Measurements from ENCODE around the gene ZBTB49. TPM values are rescaled to one million over a fixed set of nuclear protein-coding genes. Genes with fewer than 3 reads are reported as not detected.

The ZBTB49 gene
- total RNA-seq, 1 experiment from 2014 or later: 5.6 TPM

DNA sequence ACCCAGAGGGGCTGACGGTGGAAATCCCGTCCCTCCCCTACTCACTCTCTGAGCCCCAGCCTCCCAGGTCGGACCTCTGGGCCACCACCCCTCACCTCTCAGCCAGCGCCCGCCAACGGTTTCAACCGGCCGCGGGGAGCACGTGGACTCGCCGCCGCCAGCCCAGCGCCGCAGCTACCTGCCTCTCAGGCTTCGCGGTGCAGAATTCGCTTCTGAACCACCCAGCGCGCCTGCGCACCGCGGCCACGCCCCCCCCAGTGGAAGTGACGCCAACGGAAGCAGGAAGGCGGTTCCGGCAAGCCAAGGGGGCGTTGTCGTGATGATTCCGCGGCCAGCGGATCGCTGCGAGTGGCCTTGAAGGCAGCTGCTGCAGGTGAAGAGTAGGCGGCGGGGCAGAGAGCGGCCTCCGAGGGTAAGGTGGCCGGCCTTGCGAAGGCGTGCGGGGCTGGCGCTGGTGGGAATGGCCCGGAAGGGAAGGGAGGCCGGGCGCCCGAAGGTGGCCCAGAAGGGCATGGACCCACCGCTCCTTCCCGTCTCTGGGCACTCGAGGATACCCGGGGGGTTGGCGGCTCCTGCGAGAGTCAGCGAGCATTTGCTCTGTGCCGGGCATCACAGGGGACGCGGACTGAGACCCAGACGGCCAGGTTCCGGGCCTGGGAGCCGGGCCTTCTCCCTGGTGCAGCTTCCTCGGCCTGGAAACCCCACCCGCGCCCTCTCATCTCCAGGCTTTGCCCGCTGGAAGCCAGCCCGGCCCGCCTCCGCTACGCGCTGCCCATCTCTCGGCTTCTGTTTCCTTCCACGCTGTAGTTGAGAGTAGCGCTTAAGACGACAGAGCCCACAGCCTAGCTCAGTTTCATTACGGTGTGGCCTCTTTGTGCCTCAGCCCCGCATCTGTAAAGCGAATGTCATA is at the start of gene ZBTB49, which contains the start of gene LYAR (continued):
- TF ChIP-seq, protein P1, sequence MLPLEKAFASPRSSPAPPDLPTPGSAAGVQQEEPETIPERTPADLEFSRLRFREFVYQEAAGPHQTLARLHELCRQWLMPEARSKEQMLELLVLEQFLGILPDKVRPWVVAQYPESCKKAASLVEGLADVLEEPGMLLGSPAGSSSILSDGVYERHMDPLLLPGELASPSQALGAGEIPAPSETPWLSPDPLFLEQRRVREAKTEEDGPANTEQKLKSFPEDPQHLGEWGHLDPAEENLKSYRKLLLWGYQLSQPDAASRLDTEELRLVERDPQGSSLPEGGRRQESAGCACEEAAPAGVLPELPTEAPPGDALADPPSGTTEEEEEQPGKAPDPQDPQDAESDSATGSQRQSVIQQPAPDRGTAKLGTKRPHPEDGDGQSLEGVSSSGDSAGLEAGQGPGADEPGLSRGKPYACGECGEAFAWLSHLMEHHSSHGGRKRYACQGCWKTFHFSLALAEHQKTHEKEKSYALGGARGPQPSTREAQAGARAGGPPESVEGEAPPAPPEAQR (CRISPR knock-in tag; IDR thresholded peaks at IDR 0.05): no peak
- TF ChIP-seq ESRRA (CRISPR knock-in tag; IDR thresholded peaks at IDR 0.05; ENCODE audit: borderline replicate concordance): no peak
- TF ChIP-seq ZBTB21 (CRISPR knock-in tag; IDR thresholded peaks at IDR 0.05; ENCODE audit: borderline replicate concordance): peak; percentile 69; the same call in 1 of the 2 replicates
- TF ChIP-seq, protein P2, sequence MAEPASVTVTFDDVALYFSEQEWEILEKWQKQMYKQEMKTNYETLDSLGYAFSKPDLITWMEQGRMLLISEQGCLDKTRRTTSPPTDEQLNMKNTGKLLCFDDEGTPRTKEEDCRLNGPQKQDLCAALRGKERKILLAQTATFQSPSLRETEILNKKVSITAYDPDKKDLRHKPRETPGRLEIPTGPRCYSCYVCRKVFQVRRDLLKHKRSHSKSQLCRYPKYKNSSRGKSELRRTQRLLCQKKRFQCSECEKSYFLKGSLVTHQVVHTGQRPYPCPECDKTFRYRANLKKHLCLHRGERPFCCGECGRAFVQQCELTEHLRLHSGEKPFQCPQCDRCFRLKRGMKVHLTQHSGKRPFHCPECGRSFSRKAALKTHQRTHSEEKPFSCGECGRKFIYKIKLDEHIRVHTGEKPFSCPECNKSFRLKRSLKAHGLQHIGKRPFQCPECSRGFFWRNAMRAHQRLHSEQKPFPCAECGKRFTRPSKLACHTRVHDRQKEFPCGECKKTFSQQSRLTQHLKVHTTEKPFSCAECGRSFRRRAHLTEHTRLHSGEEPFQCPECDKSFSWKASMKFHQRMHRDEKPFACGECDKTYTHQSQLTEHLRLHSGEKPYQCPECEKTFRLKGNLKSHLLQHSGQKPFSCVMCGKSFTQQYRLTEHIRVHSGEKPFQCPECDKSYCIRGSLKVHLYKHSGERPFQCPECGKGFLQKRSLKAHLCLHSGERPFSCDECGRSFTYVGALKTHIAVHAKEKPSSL (CRISPR knock-in tag; conservative IDR thresholded peaks at IDR 0.05): no peak
- no peak for TF ChIP-seq ZNF263 (CRISPR knock-in tag; IDR thresholded peaks at IDR 0.05; ENCODE audit: low read depth)
- TF ChIP-seq, protein P3, sequence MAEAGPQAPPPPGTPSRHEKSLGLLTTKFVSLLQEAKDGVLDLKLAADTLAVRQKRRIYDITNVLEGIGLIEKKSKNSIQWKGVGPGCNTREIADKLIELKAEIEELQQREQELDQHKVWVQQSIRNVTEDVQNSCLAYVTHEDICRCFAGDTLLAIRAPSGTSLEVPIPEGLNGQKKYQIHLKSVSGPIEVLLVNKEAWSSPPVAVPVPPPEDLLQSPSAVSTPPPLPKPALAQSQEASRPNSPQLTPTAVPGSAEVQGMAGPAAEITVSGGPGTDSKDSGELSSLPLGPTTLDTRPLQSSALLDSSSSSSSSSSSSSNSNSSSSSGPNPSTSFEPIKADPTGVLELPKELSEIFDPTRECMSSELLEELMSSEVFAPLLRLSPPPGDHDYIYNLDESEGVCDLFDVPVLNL (CRISPR knock-in tag; IDR thresholded peaks at IDR 0.05; ENCODE audit: borderline replicate concordance, low read depth): 0 out of 2 replicates have a peak, but pooled peaks have one; percentile 50
- TF ChIP-seq, protein P4, sequence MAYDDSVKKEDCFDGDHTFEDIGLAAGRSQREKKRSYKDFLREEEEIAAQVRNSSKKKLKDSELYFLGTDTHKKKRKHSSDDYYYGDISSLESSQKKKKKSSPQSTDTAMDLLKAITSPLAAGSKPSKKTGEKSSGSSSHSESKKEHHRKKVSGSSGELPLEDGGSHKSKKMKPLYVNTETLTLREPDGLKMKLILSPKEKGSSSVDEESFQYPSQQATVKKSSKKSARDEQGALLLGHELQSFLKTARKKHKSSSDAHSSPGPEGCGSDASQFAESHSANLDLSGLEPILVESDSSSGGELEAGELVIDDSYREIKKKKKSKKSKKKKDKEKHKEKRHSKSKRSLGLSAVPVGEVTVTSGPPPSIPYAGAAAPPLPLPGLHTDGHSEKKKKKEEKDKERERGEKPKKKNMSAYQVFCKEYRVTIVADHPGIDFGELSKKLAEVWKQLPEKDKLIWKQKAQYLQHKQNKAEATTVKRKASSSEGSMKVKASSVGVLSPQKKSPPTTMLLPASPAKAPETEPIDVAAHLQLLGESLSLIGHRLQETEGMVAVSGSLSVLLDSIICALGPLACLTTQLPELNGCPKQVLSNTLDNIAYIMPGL (CRISPR knock-in tag; IDR thresholded peaks at IDR 0.05): peak; percentile 55; the same call in 1 of the 2 replicates
- peak; percentile 97 for TF ChIP-seq FOXK1 (CRISPR knock-in tag; IDR thresholded peaks at IDR 0.05)
- TF ChIP-seq CBFB (CRISPR knock-in tag; IDR thresholded peaks at IDR 0.05; ENCODE audit: low read depth): 0 out of 2 replicates have a peak, but pooled peaks have one; percentile 55
- peak; percentile 91 for TF ChIP-seq CREM (CRISPR knock-in tag; IDR thresholded peaks at IDR 0.05)
- TF ChIP-seq, protein P5, sequence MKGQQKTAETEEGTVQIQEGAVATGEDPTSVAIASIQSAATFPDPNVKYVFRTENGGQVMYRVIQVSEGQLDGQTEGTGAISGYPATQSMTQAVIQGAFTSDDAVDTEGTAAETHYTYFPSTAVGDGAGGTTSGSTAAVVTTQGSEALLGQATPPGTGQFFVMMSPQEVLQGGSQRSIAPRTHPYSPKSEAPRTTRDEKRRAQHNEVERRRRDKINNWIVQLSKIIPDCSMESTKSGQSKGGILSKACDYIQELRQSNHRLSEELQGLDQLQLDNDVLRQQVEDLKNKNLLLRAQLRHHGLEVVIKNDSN (CRISPR knock-in tag; IDR thresholded peaks at IDR 0.05): peak; percentile 74; the same call in 1 of the 2 replicates

DNA sequence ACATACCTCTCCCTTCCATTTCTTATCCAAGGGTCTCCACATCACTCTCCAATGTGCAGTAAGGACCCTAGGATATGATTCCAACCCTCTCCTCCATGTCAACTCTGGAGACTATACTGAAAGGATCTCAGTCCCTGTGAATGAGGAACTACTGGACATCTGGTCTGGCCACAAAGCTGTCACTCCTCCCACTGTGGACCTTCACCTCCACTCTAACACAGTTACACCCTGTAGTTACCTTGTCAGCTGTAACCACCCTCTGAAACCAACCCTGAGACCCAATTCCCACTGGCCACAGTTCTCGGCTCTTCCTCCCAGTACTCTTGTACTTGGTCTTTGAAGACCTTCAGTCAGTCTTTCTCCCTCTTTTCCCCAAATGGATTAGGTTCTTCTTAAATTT is 44.9 kb upstream of the ZBTB49 start:
- no peaks in the 10 kb centered on the region for H3K9me3 Mint-ChIP-seq
- peaks cover 14% of the 10 kb centered on the region for H3K4me1 Mint-ChIP-seq
- POLR2A ChIA-PET: no interaction called here
- DNase-seq (ENCODE audit: low spot score): no peak
- H3K27ac Mint-ChIP-seq: no peak overlapping the region
- no peaks in the 10 kb centered on the region for H3K27me3 Mint-ChIP-seq (ENCODE audit: low read depth)
- peaks cover 43% of the 10 kb centered on the region for H3K36me3 Mint-ChIP-seq
- no peak for ATAC-seq
- CTCF ChIA-PET: no interaction called here
- H3K4me3 Mint-ChIP-seq: no peak overlapping the region
- no peak for TF ChIP-seq JAZF1 (CRISPR knock-in tag; IDR thresholded peaks at IDR 0.05)
- no peak for TF ChIP-seq TEAD1 (CRISPR knock-in tag; IDR thresholded peaks at IDR 0.05)
- no peak for TF ChIP-seq HMGA2 (CRISPR knock-in tag; IDR thresholded peaks at IDR 0.05)
- no peak for TF ChIP-seq OVOL2 (CRISPR knock-in tag; IDR thresholded peaks at IDR 0.05; ENCODE audit: borderline replicate concordance)
- TF ChIP-seq ZNF671 (CRISPR knock-in tag; IDR thresholded peaks at IDR 0.05): no peak
- no peak for TF ChIP-seq CBFB (CRISPR knock-in tag; IDR thresholded peaks at IDR 0.05; ENCODE audit: low read depth)
- TF ChIP-seq, protein P6, sequence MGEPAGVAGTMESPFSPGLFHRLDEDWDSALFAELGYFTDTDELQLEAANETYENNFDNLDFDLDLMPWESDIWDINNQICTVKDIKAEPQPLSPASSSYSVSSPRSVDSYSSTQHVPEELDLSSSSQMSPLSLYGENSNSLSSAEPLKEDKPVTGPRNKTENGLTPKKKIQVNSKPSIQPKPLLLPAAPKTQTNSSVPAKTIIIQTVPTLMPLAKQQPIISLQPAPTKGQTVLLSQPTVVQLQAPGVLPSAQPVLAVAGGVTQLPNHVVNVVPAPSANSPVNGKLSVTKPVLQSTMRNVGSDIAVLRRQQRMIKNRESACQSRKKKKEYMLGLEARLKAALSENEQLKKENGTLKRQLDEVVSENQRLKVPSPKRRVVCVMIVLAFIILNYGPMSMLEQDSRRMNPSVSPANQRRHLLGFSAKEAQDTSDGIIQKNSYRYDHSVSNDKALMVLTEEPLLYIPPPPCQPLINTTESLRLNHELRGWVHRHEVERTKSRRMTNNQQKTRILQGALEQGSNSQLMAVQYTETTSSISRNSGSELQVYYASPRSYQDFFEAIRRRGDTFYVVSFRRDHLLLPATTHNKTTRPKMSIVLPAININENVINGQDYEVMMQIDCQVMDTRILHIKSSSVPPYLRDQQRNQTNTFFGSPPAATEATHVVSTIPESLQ (CRISPR knock-in tag; IDR thresholded peaks at IDR 0.05): no peak
- no peak for TF ChIP-seq GRHL2 (CRISPR knock-in tag; IDR thresholded peaks at IDR 0.05; ENCODE audit: insufficient replicate concordance, severe bottlenecking)
- TF ChIP-seq, protein P7, sequence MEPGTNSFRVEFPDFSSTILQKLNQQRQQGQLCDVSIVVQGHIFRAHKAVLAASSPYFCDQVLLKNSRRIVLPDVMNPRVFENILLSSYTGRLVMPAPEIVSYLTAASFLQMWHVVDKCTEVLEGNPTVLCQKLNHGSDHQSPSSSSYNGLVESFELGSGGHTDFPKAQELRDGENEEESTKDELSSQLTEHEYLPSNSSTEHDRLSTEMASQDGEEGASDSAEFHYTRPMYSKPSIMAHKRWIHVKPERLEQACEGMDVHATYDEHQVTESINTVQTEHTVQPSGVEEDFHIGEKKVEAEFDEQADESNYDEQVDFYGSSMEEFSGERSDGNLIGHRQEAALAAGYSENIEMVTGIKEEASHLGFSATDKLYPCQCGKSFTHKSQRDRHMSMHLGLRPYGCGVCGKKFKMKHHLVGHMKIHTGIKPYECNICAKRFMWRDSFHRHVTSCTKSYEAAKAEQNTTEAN (CRISPR knock-in tag; IDR thresholded peaks at IDR 0.05): no peak
- no peak for TF ChIP-seq ESRRA (CRISPR knock-in tag; IDR thresholded peaks at IDR 0.05; ENCODE audit: borderline replicate concordance)
- no peak for TF ChIP-seq GABPB1 (CRISPR knock-in tag; IDR thresholded peaks at IDR 0.05)
- TF ChIP-seq, protein P8, sequence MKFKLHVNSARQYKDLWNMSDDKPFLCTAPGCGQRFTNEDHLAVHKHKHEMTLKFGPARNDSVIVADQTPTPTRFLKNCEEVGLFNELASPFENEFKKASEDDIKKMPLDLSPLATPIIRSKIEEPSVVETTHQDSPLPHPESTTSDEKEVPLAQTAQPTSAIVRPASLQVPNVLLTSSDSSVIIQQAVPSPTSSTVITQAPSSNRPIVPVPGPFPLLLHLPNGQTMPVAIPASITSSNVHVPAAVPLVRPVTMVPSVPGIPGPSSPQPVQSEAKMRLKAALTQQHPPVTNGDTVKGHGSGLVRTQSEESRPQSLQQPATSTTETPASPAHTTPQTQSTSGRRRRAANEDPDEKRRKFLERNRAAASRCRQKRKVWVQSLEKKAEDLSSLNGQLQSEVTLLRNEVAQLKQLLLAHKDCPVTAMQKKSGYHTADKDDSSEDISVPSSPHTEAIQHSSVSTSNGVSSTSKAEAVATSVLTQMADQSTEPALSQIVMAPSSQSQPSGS (CRISPR knock-in tag; IDR thresholded peaks at IDR 0.05; ENCODE audit: borderline replicate concordance, low read depth): no peak
- no peak for TF ChIP-seq GTF2I (CRISPR knock-in tag; conservative IDR thresholded peaks at IDR 0.05)
